ENCODE measurements around the gene RRAGD. TPM values are rescaled to one million over a fixed set of nuclear protein-coding genes. Genes with fewer than 3 reads are reported as not detected.

RRAGD gene
- total and polyA plus RNA-seq, 3 experiments from 2014 or later = 1.4 to 8.7 (median 7.3) TPM

GRCh38 chr6:89324304-89324703 lies 87.8 kb downstream of the RRAGD start:
- H3K36me3 ChIP-seq (ENCODE audit: insufficient read depth, low read length) = peaks cover under 1% of the 10 kb centered on the region
- H3K27me3 Mint-ChIP-seq = peaks cover 0 to 1% of the 10 kb centered on the region in 2 donors
- peaks cover 4 to 5% (median 4%) of the 10 kb centered on the region in 3 donors for H3K4me1 Mint-ChIP-seq
- H3K27me3 ChIP-seq (ENCODE audit: insufficient read depth, low read length, poor library complexity, severe bottlenecking) = no peaks in the 10 kb centered on the region
- CTCF ChIA-PET = no interaction called here
- no peak overlapping the region for H3K4me3 Mint-ChIP-seq
- no peak overlapping the region for H3K27ac Mint-ChIP-seq
- H3K4me1 ChIP-seq (ENCODE audit: insufficient read depth, low read length) = no peaks in the 10 kb centered on the region
- no peak overlapping the region for H3K27ac ChIP-seq (ENCODE audit: low read depth, low read length)
- no peak for DNase-seq
- peaks cover 16 to 39% (median 22%) of the 10 kb centered on the region in 3 donors for H3K36me3 Mint-ChIP-seq
- H3K4me3 ChIP-seq (ENCODE audit: low read length) = no peak overlapping the region
- H3K9me3 ChIP-seq (ENCODE audit: low read length) = no peaks in the 10 kb centered on the region
- POLR2A ChIA-PET = interaction anchor here (0.6 kb wide), 1 partner anchor 144 kb away, joined by 5 read pairs; no protein-coding TSS in a partner anchor
- H3K9me3 Mint-ChIP-seq = no peaks in the 10 kb centered on the region

- no peaks in the 10 kb centered on the region for H3K27me3 ChIP-seq (ENCODE audit: insufficient read depth, low read length, poor library complexity, severe bottlenecking)
- H3K9me3 ChIP-seq (ENCODE audit: low read length) = no peaks in the 10 kb centered on the region
- DNase-seq = no peak
- H3K36me3 ChIP-seq (ENCODE audit: insufficient read depth, low read length) = no peaks in the 10 kb centered on the region
- Mint-ChIP-seq H3K27ac (peak overlapping the region in 1 of 8 donors; percentile 7), H3K9me3 (no peaks in the 10 kb centered on the region), H3K27me3 (peaks cover 0 to 1% of the 10 kb centered on the region in 2 donors), H3K36me3 (peaks cover 9 to 31% (median 21%) of the 10 kb centered on the region in 3 donors), H3K4me1 (peaks cover 4 to 6% (median 5%) of the 10 kb centered on the region in 3 donors), H3K4me3 (no peak overlapping the region)
- ChIA-PET CTCF (no interaction called here), POLR2A (no interaction called here)
- no peaks in the 10 kb centered on the region for H3K4me1 ChIP-seq (ENCODE audit: insufficient read depth, low read length)
- H3K4me3 ChIP-seq (ENCODE audit: low read length) = no peak overlapping the region
- no peak overlapping the region for H3K27ac ChIP-seq (ENCODE audit: low read depth, low read length)
Measured at GRCh38 chr6:89323511-89323971, 88.5 kb downstream of the RRAGD start.

GRCh38 chr6:89321131-89321970 lies 90.7 kb downstream of the RRAGD start:
- no peak for DNase-seq
- Histone ChIP-seq H3K27ac (ENCODE audit: low read depth, low read length) (no peak overlapping the region), H3K4me3 (ENCODE audit: low read length) (no peak overlapping the region), H3K27me3 (ENCODE audit: insufficient read depth, low read length, poor library complexity, severe bottlenecking) (no peaks in the 10 kb centered on the region), H3K4me1 (ENCODE audit: insufficient read depth, low read length) (no peaks in the 10 kb centered on the region), H3K36me3 (ENCODE audit: insufficient read depth, low read length) (no peaks in the 10 kb centered on the region), H3K9me3 (ENCODE audit: low read length) (no peaks in the 10 kb centered on the region)
- peak overlapping the region in 1 of 8 donors; percentile 12 for H3K27ac Mint-ChIP-seq
- peaks cover 4 to 12% (median 6%) of the 10 kb centered on the region in 3 donors for H3K4me1 Mint-ChIP-seq
- CTCF ChIA-PET = no interaction called here
- H3K27me3 Mint-ChIP-seq = no peaks in the 10 kb centered on the region
- no peak overlapping the region for H3K4me3 Mint-ChIP-seq
- H3K9me3 Mint-ChIP-seq = no peaks in the 10 kb centered on the region
- H3K36me3 Mint-ChIP-seq = peaks cover 9 to 26% (median 12%) of the 10 kb centered on the region in 3 donors
- POLR2A ChIA-PET = no interaction called here

- Histone ChIP-seq H3K4me1 (ENCODE audit: insufficient read depth, low read length) (no peaks in the 10 kb centered on the region), H3K27ac (ENCODE audit: low read depth, low read length) (no peak overlapping the region), H3K27me3 (ENCODE audit: insufficient read depth, low read length, poor library complexity, severe bottlenecking) (no peaks in the 10 kb centered on the region), H3K4me3 (ENCODE audit: low read length) (no peak overlapping the region), H3K9me3 (ENCODE audit: low read length) (no peaks in the 10 kb centered on the region), H3K36me3 (ENCODE audit: insufficient read depth, low read length) (no peaks in the 10 kb centered on the region)
- no peaks in the 10 kb centered on the region for H3K9me3 Mint-ChIP-seq
- peaks cover 9 to 28% (median 14%) of the 10 kb centered on the region in 3 donors for H3K36me3 Mint-ChIP-seq
- H3K27me3 Mint-ChIP-seq = no peaks in the 10 kb centered on the region
- no peak overlapping the region for H3K4me3 Mint-ChIP-seq
- no peak for DNase-seq
- H3K27ac Mint-ChIP-seq = no peak overlapping the region
- ChIA-PET POLR2A (no interaction called here), CTCF (no interaction called here)
- H3K4me1 Mint-ChIP-seq = peaks cover 4 to 12% (median 6%) of the 10 kb centered on the region in 3 donors
Measured at GRCh38 chr6:89320012-89320559, 92.0 kb downstream of the RRAGD start.

GRCh38 chr6:89317067-89317466 lies 95.0 kb downstream of the RRAGD start:
- DNase-seq = no peak
- Mint-ChIP-seq H3K4me1 (peaks cover 4 to 12% (median 9%) of the 10 kb centered on the region in 3 donors), H3K27me3 (no peaks in the 10 kb centered on the region), H3K36me3 (peaks cover 0 to 33% (median 7%) of the 10 kb centered on the region in 3 donors), H3K27ac (peak overlapping the region in 2 of 8 donors; percentile 18 to 36), H3K4me3 (no peak overlapping the region), H3K9me3 (no peaks in the 10 kb centered on the region)
- H3K27me3 ChIP-seq (ENCODE audit: insufficient read depth, low read length, poor library complexity, severe bottlenecking) = no peaks in the 10 kb centered on the region
- CTCF ChIA-PET = interaction anchor here (0.6 kb wide), 1 partner anchor 1190 kb away, joined by 3 read pairs; no protein-coding TSS in a partner anchor
- H3K36me3 ChIP-seq (ENCODE audit: insufficient read depth, low read length) = no peaks in the 10 kb centered on the region
- POLR2A ChIA-PET = interaction anchor here (0.6 kb wide), 1 partner anchor 387 kb away, joined by 3 read pairs; no protein-coding TSS in a partner anchor
- H3K4me1 ChIP-seq (ENCODE audit: insufficient read depth, low read length) = no peaks in the 10 kb centered on the region
- H3K4me3 ChIP-seq (ENCODE audit: low read length) = no peak overlapping the region
- no peak overlapping the region for H3K27ac ChIP-seq (ENCODE audit: low read depth, low read length)
- H3K9me3 ChIP-seq (ENCODE audit: low read length) = no peaks in the 10 kb centered on the region

- H3K4me1 ChIP-seq (ENCODE audit: insufficient read depth, low read length) = no peaks in the 10 kb centered on the region
- H3K27ac ChIP-seq (ENCODE audit: low read depth, low read length) = no peak within 1 kb of the TSS
- Mint-ChIP-seq H3K4me3 (no peak within 1 kb of the TSS), H3K27ac (peak within 1 kb of the TSS in 1 of 8 donors; percentile 16), H3K27me3 (peaks cover 0 to 2% of the 10 kb centered on the region in 2 donors), H3K4me1 (peaks cover 4 to 12% (median 9%) of the 10 kb centered on the region in 3 donors), H3K36me3 (peaks cover 0 to 26% (median 5%) of the 10 kb centered on the region in 3 donors), H3K9me3 (no peaks in the 10 kb centered on the region)
- POLR2A ChIA-PET = no interaction called here
- no peak within 1 kb of the TSS for H3K4me3 ChIP-seq (ENCODE audit: low read length)
- CTCF ChIA-PET = no interaction called here
- H3K27me3 ChIP-seq (ENCODE audit: insufficient read depth, low read length, poor library complexity, severe bottlenecking) = no peaks in the 10 kb centered on the region
- DNase-seq = no peak
- no peaks in the 10 kb centered on the region for H3K9me3 ChIP-seq (ENCODE audit: low read length)
- H3K36me3 ChIP-seq (ENCODE audit: insufficient read depth, low read length) = no peaks in the 10 kb centered on the region
Measured at GRCh38 chr6:89315249-89315885, 96.7 kb downstream of the RRAGD start, which contains the start of gene GABRR2. Gene GABRR2, minus strand, starts transcription at chr6:89315299. Its CDS starts 134 bp downstream, at chr6:89315165.

- Histone ChIP-seq H3K36me3 (ENCODE audit: insufficient read depth, low read length) (no peaks in the 10 kb centered on the region), H3K4me3 (ENCODE audit: low read length) (no peak overlapping the region), H3K9me3 (ENCODE audit: low read length) (no peaks in the 10 kb centered on the region), H3K4me1 (ENCODE audit: insufficient read depth, low read length) (no peaks in the 10 kb centered on the region), H3K27ac (ENCODE audit: low read depth, low read length) (no peak overlapping the region), H3K27me3 (ENCODE audit: insufficient read depth, low read length, poor library complexity, severe bottlenecking) (no peaks in the 10 kb centered on the region)
- ChIA-PET POLR2A (no interaction called here), CTCF (no interaction called here)
- no peaks in the 10 kb centered on the region for H3K9me3 Mint-ChIP-seq
- H3K36me3 Mint-ChIP-seq = peaks cover 0 to 23% (median 5%) of the 10 kb centered on the region in 3 donors
- DNase-seq = no peak
- peaks cover 0 to 2% of the 10 kb centered on the region in 2 donors for H3K27me3 Mint-ChIP-seq
- H3K4me3 Mint-ChIP-seq = no peak overlapping the region
- peaks cover 0 to 7% (median 7%) of the 10 kb centered on the region in 3 donors for H3K4me1 Mint-ChIP-seq
- no peak overlapping the region for H3K27ac Mint-ChIP-seq
Measured at GRCh38 chr6:89314692-89315091, 97.4 kb downstream of the RRAGD start.
